ENCODE results near the gene PFN1. TPM values are rescaled to one million over a fixed set of nuclear protein-coding genes. Genes with fewer than 3 reads are reported as not detected.

The PFN1 gene
- total and polyA plus RNA-seq, 9 of the 15 experiments (the other 6 are each of a cell fraction or from before 2014, with no cell fraction given), result 60.5 to 1,479 (median 456) TPM

- TF ChIP-seq FOXM1 (IDR thresholded peaks at IDR 0.05; ENCODE audit: low read depth) (no peak), FOXM1 (CRISPR knock-in tag; IDR thresholded peaks at IDR 0.05; ENCODE audit: low read depth) (no peak), HDAC3 (IDR thresholded peaks at IDR 0.05; ENCODE audit: borderline replicate concordance, partially characterized antibody) (no peak), ZFX (CRISPR knock-in tag; IDR thresholded peaks at IDR 0.05) (peak; percentile 62), ZNF274 (IDR thresholded peaks at IDR 0.05; ENCODE audit: borderline replicate concordance, low read depth, low read length) (no peak), FOXK1 (CRISPR knock-in tag; IDR thresholded peaks at IDR 0.05; ENCODE audit: borderline replicate concordance) (no peak), SNIP1 (IDR thresholded peaks at IDR 0.05; ENCODE audit: low read depth) (no peak), HBP1 (CRISPR knock-in tag; IDR thresholded peaks at IDR 0.05) (peak; percentile 92), E2F4 (CRISPR knock-in tag; IDR thresholded peaks at IDR 0.05; ENCODE audit: low read depth) (no peak), ARID3A (IDR thresholded peaks at IDR 0.05; ENCODE audit: borderline replicate concordance, low read depth, low read length) (no peak), ELK3 (CRISPR knock-in tag; IDR thresholded peaks at IDR 0.05) (no peak), CBX3 (IDR thresholded peaks at IDR 0.05; ENCODE audit: borderline replicate concordance in 1 of 2, low read length in 2 of 2) (0 out of 3 replicates have a peak, but pooled peaks of 1 of the 2 experiments have one; percentile 14), DPF2 (IDR thresholded peaks at IDR 0.05) (peak; percentile 66; the same call in 1 of the 2 replicates), ZNF76 (CRISPR knock-in tag; IDR thresholded peaks at IDR 0.05; ENCODE audit: borderline replicate concordance) (no peak), SMAD1 (IDR thresholded peaks at IDR 0.05; ENCODE audit: low read depth, low read length, partially characterized antibody) (no peak), ETV1 (tag; conservative IDR thresholded peaks at IDR 0.05; ENCODE audit: low read depth) (peak; percentile 52), MCM7 (IDR thresholded peaks at IDR 0.05) (peak in 1 of 2 experiments; percentile 68; a peak in 1 of 4 replicates), ADNP (tag; IDR thresholded peaks at IDR 0.05) (no peak), ZNF134 (CRISPR knock-in tag; conservative IDR thresholded peaks at IDR 0.05) (no peak)
Observed at GRCh38 chr17:4908711-4909496, 39.4 kb downstream of the PFN1 start (continued).
